ENCODE data around the gene IER2.

IER2 gene, protein sequence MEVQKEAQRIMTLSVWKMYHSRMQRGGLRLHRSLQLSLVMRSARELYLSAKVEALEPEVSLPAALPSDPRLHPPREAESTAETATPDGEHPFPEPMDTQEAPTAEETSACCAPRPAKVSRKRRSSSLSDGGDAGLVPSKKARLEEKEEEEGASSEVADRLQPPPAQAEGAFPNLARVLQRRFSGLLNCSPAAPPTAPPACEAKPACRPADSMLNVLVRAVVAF

DNA sequence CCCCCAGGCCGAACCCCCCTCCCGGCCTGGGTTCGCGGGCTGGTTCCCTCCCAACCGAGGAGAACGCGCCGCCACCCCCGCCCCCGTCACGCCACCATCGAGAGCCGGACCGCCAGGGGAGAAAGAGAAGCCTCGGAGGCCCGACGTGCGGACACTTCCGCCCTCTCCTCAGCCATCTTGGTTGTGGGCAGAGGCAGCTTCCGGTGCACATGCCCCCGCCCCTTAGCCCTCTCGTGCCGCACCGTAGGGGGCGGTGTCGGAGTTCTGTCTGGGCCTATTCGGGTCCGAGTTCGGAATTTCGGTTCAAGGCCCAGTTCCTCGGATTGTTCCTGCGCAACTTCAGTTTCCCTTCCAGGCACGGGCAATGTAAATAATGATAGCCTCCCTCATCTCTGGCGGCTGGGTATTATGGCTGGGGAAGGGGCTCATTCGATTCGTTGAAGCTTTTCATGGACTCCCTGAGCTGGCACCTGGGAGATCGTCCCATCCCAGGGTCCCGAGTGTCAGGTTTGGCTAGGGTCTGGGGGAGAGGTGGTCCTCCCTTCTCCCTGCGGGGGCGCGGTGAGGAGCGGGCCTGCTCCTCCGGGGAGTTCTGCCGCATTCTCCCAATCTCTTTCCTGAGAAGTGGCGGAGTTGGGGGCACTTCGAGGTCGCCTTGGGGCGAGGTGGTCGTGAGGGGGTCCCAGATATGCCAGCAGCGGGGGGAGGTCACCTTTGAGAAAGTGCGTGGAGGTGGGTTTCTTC is at the start of gene IER2, which contains the start of gene STX10:
TSS of gene IER2 (plus strand) at position 225 of the 744 bp plus-strand sequence. CDS start 2,776 bp downstream, outside the sequence.
TSS of gene STX10 (minus strand) at position 189 of the 744 bp plus-strand sequence. CDS start 202 bp downstream, outside the sequence.
- Mint-ChIP-seq H3K4me3 (peak within 1 kb of the TSS; percentile 95), H3K27ac (peak within 1 kb of the TSS; percentile 92), H3K36me3 (peaks cover 24% of the 10 kb centered on the region), H3K9me3 (no peaks in the 10 kb centered on the region), H3K4me1 (peaks cover 33% of the 10 kb centered on the region), H3K27me3 (no peaks in the 10 kb centered on the region)
- ATAC-seq, result peak; percentile 75

DNA sequence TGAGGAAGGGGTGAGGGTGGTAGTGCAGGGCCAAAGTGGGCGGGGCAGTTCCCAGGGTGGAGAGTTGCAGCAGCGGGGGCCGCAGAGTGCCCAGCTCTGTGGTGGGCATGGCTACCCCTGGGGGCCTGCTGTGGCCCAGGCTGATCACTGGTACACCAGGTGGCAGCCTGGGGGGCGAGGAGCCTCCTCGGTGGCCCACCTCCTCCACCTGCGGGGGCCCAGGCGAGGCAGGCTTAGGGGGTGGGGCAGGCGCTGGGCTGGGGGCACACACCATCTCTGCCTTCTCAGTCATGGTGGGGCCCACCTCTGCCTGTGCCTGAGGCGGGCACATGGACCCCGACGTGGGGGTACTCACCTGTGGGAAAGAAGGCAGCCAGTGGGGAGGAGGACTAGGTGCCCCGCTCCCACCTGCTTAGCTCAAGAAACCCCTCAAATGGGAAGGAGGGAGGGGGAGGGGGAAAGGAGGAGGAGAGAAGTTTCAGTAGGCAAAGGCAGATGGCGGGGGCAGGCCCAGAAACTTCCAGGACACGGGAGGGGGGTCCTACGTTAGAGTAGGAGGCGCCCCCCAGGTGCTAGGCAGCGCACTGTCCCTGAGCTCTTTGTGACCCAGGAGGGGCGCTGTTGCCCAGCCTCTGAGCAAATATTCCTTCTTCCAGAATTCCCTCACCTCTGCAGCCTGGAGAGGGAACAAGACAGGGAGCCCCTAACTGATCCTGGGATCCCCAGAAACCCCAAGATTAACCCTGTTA is 49.2 kb upstream of the IER2 start:
- peak overlapping the region; percentile 92 for H3K27ac Mint-ChIP-seq
- ATAC-seq, result no peak
- H3K4me3 Mint-ChIP-seq, result peak overlapping the region; percentile 88
- H3K27me3 Mint-ChIP-seq, result no peaks in the 10 kb centered on the region
- H3K9me3 Mint-ChIP-seq, result no peaks in the 10 kb centered on the region
- H3K36me3 Mint-ChIP-seq, result peaks cover 17% of the 10 kb centered on the region
- peaks cover 87% of the 10 kb centered on the region for H3K4me1 Mint-ChIP-seq

DNA sequence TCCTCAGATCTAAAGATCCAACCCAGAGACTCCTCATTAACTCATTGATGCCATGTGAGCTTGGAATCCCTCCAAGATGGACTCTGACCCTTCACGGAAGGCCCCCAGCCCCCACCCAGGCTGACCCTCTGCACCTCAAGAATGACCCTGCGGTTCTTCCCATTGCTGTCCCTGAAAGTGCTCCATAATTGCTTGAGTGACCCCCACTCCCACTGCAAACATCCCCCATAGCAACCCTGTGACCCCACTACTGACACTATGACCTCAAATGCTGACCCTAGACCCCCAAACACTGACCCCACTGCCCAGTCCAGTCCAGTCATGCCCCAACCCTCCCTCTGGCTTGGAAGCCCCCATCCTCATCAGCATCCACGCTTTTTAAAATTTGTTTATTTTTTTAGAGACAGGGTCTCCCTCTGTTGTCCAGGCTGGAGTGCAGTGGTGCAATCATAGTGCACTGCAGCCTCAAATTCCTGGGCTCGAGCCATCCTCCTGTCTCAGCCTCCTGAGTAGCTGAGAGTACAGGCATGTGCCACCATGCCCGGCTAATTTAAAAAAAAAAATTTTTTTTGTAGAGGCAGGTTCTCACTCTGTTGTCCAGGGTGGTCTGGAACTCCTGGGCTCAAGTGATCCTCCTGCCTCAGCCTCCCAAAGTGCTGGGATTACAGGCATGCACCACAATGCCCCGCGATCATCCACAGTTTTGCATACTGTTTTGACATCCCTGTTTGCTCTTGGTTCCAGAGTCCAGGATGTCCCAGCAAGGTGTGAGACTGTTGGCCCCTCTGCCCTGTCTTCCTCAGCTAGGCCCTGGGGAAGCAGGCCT is 48.4 kb upstream of the IER2 start:
- no peaks in the 10 kb centered on the region for H3K9me3 Mint-ChIP-seq
- ATAC-seq, result no peak
- H3K27me3 Mint-ChIP-seq, result no peaks in the 10 kb centered on the region
- peaks cover 17% of the 10 kb centered on the region for H3K36me3 Mint-ChIP-seq
- H3K4me1 Mint-ChIP-seq, result peaks cover 85% of the 10 kb centered on the region
- H3K4me3 Mint-ChIP-seq, result peak overlapping the region; percentile 88
- peak overlapping the region; percentile 92 for H3K27ac Mint-ChIP-seq

DNA sequence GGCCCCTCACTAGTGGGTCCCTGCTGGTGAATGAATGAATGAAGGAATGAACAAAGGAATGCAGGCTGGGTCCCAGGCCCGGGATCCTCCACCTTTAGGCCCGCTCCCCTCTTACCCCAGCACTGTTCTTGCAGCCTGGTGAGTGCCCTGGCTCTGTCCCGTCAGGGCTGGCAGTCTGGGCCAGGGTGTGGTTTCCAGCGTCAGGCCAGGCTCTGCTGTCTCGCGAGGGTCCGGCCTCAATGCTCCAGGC is 47.9 kb upstream of the IER2 start:
- no peak for ATAC-seq
- Mint-ChIP-seq H3K9me3 (no peaks in the 10 kb centered on the region), H3K36me3 (peaks cover 19% of the 10 kb centered on the region), H3K27ac (peak overlapping the region; percentile 92), H3K27me3 (no peaks in the 10 kb centered on the region), H3K4me3 (peak overlapping the region; percentile 88), H3K4me1 (peaks cover 85% of the 10 kb centered on the region)

DNA sequence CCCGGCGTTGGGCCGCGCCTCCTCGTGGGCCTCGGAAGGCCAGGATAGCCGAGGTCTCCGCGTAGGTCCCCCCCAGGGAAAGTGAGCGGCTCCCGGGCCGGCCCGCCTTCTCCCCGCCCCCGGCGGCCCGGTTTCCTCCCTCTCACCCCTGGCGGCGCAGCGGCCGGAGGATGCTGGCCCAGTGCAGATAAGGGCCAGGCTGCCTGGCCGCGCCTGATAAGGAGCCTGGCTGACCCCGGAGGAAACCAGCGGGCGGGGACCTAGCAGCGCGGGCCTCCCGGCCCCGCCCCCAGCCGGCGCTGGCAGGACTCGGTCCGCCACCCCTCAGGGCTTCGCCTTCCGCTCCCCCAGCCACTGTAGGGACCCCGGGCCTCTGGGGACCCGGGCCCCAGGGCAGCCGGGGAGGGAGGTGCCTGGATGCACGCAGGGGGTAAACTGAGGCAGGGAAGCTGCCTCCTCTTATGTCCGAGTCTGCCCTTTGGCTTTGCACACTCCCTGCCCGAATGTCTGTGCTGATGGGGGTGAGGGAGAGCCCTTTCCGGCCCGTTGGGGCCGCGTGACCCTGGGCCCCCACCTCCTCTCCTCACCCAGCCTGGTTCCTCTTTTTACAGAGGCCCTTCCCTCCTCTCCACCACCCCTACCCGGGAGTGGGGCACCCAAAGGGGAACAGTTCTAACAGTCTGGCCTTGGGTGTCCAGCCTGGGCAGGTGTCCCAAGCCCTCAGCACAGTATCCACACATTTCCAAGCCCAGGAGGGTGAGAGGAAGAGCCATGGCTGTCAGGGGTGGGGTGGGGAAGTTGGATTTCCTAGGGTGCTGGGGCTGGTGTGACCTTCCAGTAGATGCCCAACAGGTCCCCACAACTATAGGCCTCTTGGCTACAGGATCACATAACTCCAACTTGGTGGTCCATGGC is 47.3 kb upstream of the IER2 start, which contains the start of gene LYL1:
TSS of gene LYL1 (minus strand) at position 193 of the 915 bp plus-strand sequence. CDS start 1,687 bp downstream, outside the sequence.
- H3K27me3 Mint-ChIP-seq, result no peaks in the 10 kb centered on the region
- H3K4me3 Mint-ChIP-seq, result peak within 1 kb of the TSS; percentile 88
- ATAC-seq, result peak; percentile 80
- H3K4me1 Mint-ChIP-seq, result peaks cover 87% of the 10 kb centered on the region
- H3K9me3 Mint-ChIP-seq, result no peaks in the 10 kb centered on the region
- H3K36me3 Mint-ChIP-seq, result peaks cover 24% of the 10 kb centered on the region
- peak within 1 kb of the TSS; percentile 92 for H3K27ac Mint-ChIP-seq

DNA sequence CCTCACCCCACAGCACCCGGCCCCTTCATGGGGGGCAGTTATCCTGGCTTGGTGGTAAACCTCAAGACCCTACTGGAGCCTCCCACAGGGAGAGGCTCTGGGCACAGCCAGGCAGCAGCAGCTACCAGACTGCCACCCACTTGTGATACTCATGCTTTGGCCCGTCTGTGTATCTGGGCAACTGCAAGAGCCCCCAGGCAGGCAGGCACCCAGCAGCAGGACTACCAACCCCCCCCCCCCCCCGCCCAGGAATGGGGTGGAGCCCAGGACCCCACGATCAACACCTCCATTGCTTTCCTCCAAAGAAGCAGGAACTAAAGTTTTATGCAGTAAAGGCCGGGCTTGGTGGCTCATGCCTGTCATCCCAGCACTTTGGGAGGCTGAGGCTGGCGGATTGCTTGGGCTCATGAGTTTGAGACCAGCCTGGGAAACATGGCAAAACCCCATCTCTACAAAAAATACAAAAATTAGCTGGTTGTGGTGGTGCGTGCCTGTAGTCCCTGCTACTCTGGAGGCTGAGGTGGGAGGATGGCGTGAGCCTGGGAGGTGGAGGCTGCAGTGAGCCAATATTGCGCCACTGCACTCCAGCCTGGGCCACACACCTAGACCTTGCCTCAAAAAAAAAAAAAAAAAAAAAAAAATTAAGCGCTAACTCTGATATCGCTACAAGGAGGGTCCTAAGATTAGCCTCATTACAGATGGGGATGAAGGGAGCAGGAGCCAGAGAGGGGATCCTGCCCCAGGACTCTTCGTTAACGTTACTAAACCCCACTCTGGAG is 46.4 kb upstream of the IER2 start:
- no peaks in the 10 kb centered on the region for H3K27me3 Mint-ChIP-seq
- H3K27ac Mint-ChIP-seq, result peak overlapping the region; percentile 92
- peaks cover 24% of the 10 kb centered on the region for H3K36me3 Mint-ChIP-seq

DNA sequence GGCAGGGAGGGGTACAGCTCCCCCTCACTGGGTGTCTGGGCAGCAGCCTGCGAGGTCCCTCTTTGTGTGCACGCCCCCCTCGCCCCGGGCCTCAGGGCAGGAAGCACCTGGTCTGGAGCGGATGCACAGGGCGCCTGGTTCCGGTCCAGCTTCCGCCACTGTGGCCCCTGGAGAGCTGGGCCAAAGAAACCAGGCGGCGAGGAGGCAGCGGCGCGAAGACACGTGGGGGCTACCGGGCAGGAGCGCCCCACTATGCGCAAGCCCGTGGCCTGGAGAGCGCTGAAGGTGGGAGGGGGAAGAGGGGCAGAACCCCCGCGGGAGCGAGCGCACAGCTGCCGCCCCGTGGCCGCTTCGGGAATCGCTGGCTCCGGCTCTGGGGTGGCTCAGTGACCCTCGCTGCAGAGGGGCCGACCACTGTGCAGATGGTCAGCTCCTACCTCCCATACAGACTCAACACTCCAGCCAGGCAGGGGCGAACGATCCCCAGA is 45.8 kb upstream of the IER2 start:
- Mint-ChIP-seq H3K9me3 (no peaks in the 10 kb centered on the region), H3K27ac (peak overlapping the region; percentile 92), H3K4me3 (peak overlapping the region; percentile 85), H3K36me3 (peaks cover 23% of the 10 kb centered on the region), H3K27me3 (no peaks in the 10 kb centered on the region), H3K4me1 (peaks cover 72% of the 10 kb centered on the region)
- ATAC-seq, result peak; percentile 74

More for the DNA sequence above, 46.4 kb upstream of the IER2 start:
- Mint-ChIP-seq H3K4me1 (peaks cover 78% of the 10 kb centered on the region), H3K4me3 (peak overlapping the region; percentile 88), H3K9me3 (no peaks in the 10 kb centered on the region)
- ATAC-seq, result no peak

DNA sequence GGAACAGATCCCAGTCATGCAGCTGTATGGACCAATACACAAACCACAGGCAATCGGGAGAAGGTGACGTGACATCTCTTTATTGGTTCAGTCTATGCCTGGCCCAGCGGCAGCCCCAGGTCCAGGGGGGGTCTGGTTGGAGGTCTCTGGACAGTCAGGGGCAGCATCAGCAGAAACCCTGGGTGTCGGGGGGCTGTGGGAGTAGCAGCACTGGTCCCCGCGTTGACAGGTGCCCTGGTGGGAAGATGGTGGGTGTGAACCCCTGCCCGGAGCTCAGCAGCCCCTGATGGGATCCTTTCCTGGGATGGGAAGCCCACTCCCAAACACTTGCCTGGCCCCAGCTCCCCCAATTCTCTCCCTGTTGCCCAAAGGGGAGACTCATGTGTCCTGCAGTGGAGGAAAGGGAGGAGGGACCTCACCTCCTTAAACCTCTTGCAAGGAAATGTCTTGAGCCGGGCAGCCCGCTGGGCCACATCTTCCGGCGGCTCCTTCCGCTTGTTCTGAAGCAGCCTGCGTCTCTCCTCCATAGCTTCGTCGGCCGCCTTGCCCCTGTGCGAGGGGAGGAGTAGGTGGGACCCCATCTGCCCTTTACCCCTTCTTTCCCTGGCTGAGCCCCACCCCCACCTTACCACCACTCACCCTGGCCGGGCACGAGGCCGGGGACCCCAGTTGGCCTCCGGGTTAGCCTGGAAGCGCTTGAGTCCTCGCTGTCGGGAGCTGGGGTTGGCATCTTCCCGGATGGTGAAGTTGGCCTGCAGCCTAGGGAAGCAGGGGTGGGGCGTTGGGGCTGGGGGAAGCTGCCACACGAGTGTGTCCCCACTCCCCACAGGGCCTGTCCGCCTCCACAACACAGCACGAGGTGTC is 45.1 kb upstream of the IER2 start:
- peaks cover 65% of the 10 kb centered on the region for H3K4me1 Mint-ChIP-seq
- no peak for ATAC-seq
- peak overlapping the region; percentile 92 for H3K27ac Mint-ChIP-seq
- H3K36me3 Mint-ChIP-seq, result peaks cover 20% of the 10 kb centered on the region
- no peaks in the 10 kb centered on the region for H3K27me3 Mint-ChIP-seq
- peak overlapping the region; percentile 85 for H3K4me3 Mint-ChIP-seq
- no peaks in the 10 kb centered on the region for H3K9me3 Mint-ChIP-seq

DNA sequence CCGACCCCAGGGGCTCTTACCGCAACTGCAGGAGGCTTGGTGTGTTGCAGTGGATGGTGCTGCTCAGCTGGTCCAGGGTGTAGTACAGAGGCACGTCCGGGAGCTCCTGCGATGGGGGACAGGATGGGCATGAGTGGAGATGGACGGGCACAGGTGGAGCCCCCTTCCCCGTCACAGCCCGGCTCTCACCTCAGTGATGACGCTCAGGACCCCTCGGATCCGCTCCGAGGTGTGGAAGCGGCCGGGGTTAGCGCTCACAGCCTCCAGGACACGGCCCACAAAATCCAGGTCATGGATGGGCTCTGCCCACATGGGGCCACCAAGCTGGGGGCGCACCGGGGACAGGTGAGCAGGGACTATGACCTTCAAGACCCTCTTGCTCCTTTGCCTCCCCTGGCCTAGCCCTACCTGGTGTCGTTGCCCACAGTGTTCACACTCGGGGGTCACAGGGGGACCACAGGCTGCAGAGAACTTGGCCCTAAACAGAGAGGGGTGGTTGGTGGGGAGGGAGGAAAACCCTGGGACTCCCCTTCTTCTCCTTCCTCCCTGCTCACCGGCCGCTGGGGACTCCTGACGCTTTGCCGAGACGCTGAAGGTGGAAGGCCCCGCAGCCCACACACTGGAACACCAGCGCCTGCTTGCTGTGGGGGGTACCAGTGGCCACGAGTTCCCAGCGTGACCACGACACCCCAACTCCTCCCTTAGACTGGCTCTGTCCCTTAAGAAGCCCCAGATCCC is 40.7 kb upstream of the IER2 start:
- no peaks in the 10 kb centered on the region for H3K27me3 Mint-ChIP-seq
- peak overlapping the region; percentile 60 for H3K27ac Mint-ChIP-seq
- no peak overlapping the region for H3K4me3 Mint-ChIP-seq
- peaks cover 26% of the 10 kb centered on the region for H3K36me3 Mint-ChIP-seq
- peaks cover 27% of the 10 kb centered on the region for H3K4me1 Mint-ChIP-seq
- no peaks in the 10 kb centered on the region for H3K9me3 Mint-ChIP-seq
- ATAC-seq, result no peak

DNA sequence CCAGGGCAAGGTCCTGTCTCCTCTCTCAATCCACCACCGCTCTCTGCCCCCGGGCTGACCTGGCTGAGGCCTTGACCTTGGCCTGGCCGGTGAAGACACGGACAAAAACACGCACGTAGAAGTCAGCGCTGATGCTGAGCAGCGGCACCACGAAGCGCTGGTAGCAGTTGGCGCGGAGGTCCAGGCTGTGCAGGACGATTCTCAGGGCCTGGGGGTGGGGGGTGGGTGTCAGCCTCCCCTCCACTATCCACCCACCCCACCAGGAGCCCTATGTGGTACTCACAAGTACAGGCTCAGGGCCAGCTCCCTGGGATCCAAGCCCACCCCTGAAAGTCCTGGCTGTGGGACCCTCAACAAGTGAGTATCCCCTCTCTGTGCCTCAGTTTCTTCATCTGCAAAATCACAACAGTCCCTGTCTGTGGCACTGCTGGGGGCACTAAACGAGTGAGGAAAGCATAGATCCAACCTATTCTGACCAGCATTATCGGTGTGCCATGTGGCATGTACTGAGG is 40.1 kb upstream of the IER2 start:
- Mint-ChIP-seq H3K9me3 (no peaks in the 10 kb centered on the region), H3K27me3 (no peaks in the 10 kb centered on the region), H3K4me3 (no peak overlapping the region), H3K36me3 (peaks cover 26% of the 10 kb centered on the region), H3K4me1 (peaks cover 22% of the 10 kb centered on the region), H3K27ac (peak overlapping the region; percentile 60)
- no peak for ATAC-seq

DNA sequence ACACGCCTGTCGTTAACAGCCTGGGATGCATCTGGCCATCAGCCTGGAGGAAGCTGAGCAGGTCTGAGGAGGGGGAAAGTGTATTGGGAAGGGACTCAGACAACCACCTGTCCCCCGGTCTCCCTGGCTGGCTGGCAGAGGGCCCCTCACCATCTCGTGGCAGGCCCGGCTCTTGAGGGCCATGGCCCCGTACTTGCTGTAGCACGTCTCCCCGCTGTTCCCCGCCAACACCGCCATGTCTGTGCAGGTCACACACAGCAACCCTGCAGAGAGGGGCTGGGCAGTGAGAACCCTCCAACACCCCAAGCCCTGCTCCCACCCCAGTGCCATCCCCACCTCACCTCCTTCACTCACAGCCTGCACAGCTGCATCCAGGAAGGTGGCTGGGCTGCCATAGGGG is 37.7 kb upstream of the IER2 start:
- no peaks in the 10 kb centered on the region for H3K27me3 Mint-ChIP-seq
- no peak overlapping the region for H3K4me3 Mint-ChIP-seq
- peaks cover 23% of the 10 kb centered on the region for H3K4me1 Mint-ChIP-seq
- H3K36me3 Mint-ChIP-seq, result peaks cover 28% of the 10 kb centered on the region
- H3K27ac Mint-ChIP-seq, result no peak overlapping the region
- no peak for ATAC-seq
- H3K9me3 Mint-ChIP-seq, result no peaks in the 10 kb centered on the region

DNA sequence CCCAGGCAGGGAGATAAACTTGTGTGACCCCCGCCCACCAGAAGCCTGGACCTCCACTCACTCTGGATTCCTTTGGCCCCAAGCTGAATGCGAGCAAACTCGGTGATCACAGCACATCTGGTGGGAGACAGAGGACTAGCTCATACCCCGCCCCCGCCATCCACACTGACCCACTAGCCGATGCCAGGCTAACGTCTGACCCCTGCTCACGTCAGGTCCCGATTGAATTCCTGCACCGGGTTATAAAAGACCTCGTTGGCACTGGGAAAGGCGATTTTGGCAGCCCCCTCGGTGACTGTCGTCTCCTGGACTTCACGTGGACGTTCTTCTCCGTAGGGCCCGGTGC is 34.3 kb upstream of the IER2 start:
- H3K9me3 Mint-ChIP-seq, result no peaks in the 10 kb centered on the region
- peak overlapping the region; percentile 97 for H3K4me3 Mint-ChIP-seq
- peaks cover 46% of the 10 kb centered on the region for H3K4me1 Mint-ChIP-seq
- no peaks in the 10 kb centered on the region for H3K27me3 Mint-ChIP-seq
- no peak for ATAC-seq
- H3K27ac Mint-ChIP-seq, result peak overlapping the region; percentile 91
- H3K36me3 Mint-ChIP-seq, result peaks cover 11% of the 10 kb centered on the region
